IPS-20b (cell line): Measurements from ENCODE around the gene SERP2.
A peak's percentile ranks its signal among the peaks of the same experiment; 100 is the strongest.

Source experiments
- H3K27ac ChIP-seq: one replicate; pipeline ENCODE4 v1.5.1; 2013; ENCODE audit warnings: low read length
- H3K27me3 ChIP-seq: 2 replicates; pipeline ENCODE4 v1.6.1; 2013; ENCODE audit warnings: mild to moderate bottlenecking, low read length, inconsistent platforms; ENCODE audit not compliant: insufficient read depth
- H3K36me3 ChIP-seq: 2 replicates; pipeline ENCODE4 v1.6.1; 2013; ENCODE audit warnings: low read depth, mild to moderate bottlenecking, inconsistent platforms, low read length, moderate library complexity; ENCODE audit not compliant: insufficient read depth
- H3K4me1 ChIP-seq: 2 replicates; pipeline ENCODE4 v1.6.1; 2013; ENCODE audit warnings: mild to moderate bottlenecking, control low read depth, inconsistent platforms, low read length, moderate library complexity; ENCODE audit not compliant: insufficient read depth
- H3K4me3 ChIP-seq: 2 replicates; pipeline ENCODE4 v1.5.1; 2013; ENCODE audit warnings: mild to moderate bottlenecking, low read length, inconsistent platforms
- H3K9ac ChIP-seq: 2 replicates; pipeline ENCODE4 v1.6.1; 2013; ENCODE audit warnings: low read depth, mild to moderate bottlenecking, inconsistent platforms, low read length, moderate library complexity
- H3K9me3 ChIP-seq: 2 replicates; pipeline ENCODE4 v1.6.1; 2013; ENCODE audit warnings: mild to moderate bottlenecking, low read depth, low read length, inconsistent platforms; ENCODE audit not compliant: insufficient read depth

The SERP2 gene

GRCh38 chr13:44416301-44416700 is 42.7 kb downstream of the SERP2 start:
- Histone ChIP-seq H3K36me3 (no peaks in the 10 kb centered on the region), H3K4me3 (no peak overlapping the region), H3K27me3 (no peaks in the 10 kb centered on the region), H3K9me3 (no peaks in the 10 kb centered on the region), H3K9ac (no peak overlapping the region), H3K4me1 (peaks cover 22% of the 10 kb centered on the region), H3K27ac (no peak overlapping the region)

DNA sequence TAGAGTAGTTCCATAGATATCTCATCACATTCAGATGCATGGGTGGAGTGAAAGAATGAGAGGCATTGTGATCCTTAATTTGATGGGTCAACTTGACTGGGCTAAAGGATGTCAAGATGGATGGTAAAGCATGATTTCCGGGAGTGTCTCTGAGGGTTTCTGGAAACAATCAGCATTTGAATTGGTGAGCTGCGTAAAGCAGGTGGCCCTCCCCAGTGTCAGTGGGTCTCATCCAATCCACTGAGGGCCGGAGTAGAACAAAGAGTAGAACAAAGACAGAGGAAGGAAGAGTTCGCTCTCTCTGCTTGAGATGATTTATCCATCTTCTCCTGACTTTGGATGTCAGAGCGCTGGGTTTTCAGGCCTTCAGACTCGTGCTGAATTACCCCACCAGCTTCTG is 43.1 kb downstream of the SERP2 start:
- no peaks in the 10 kb centered on the region for H3K27me3 ChIP-seq
- no peaks in the 10 kb centered on the region for H3K9me3 ChIP-seq
- H3K9ac ChIP-seq: no peak overlapping the region
- H3K27ac ChIP-seq: no peak overlapping the region
- H3K4me3 ChIP-seq: no peak overlapping the region
- H3K36me3 ChIP-seq: no peaks in the 10 kb centered on the region
- H3K4me1 ChIP-seq: peaks cover 22% of the 10 kb centered on the region

DNA sequence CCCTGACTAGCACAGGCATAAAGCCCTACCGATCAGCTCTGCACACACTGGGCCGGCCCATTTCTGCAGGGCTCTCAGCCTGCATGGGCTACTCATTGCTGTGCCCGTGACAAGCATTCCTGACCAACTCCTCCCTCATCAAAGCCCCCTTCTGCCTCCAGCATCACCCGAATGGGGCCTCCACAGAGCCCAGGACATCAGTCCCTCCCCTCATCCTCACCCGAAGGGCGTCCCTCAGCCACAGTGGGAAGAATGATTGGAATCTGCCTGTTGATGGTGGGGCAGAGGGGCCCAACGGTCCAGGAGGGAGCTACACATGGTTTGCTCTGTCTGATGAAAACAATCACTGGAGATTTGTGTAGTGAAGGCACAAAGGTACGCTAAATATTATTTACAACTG is 43.8 kb downstream of the SERP2 start:
- Histone ChIP-seq H3K4me3 (no peak overlapping the region), H3K9ac (no peak overlapping the region), H3K9me3 (no peaks in the 10 kb centered on the region), H3K36me3 (no peaks in the 10 kb centered on the region), H3K4me1 (peaks cover 19% of the 10 kb centered on the region), H3K27ac (no peak overlapping the region), H3K27me3 (peaks cover 3% of the 10 kb centered on the region; the same call in 1 of the 2 replicates)

GRCh38 chr13:44417876-44418275 is 44.3 kb downstream of the SERP2 start:
- H3K27ac ChIP-seq: no peak overlapping the region
- no peaks in the 10 kb centered on the region for H3K36me3 ChIP-seq
- no peaks in the 10 kb centered on the region for H3K9me3 ChIP-seq
- no peak overlapping the region for H3K4me3 ChIP-seq
- H3K4me1 ChIP-seq: peaks cover 19% of the 10 kb centered on the region
- H3K27me3 ChIP-seq: peaks cover 5% of the 10 kb centered on the region; the same call in 1 of the 2 replicates
- no peak overlapping the region for H3K9ac ChIP-seq

GRCh38 chr13:44420376-44421220 is 47.0 kb downstream of the SERP2 start:
- Histone ChIP-seq H3K9ac (no peak overlapping the region), H3K27ac (no peak overlapping the region), H3K4me1 (peaks cover 19% of the 10 kb centered on the region), H3K36me3 (no peaks in the 10 kb centered on the region), H3K9me3 (no peaks in the 10 kb centered on the region), H3K27me3 (peaks cover 5% of the 10 kb centered on the region; the same call in 1 of the 2 replicates), H3K4me3 (peak overlapping the region; percentile 23; the same call in 1 of the 2 replicates)

DNA sequence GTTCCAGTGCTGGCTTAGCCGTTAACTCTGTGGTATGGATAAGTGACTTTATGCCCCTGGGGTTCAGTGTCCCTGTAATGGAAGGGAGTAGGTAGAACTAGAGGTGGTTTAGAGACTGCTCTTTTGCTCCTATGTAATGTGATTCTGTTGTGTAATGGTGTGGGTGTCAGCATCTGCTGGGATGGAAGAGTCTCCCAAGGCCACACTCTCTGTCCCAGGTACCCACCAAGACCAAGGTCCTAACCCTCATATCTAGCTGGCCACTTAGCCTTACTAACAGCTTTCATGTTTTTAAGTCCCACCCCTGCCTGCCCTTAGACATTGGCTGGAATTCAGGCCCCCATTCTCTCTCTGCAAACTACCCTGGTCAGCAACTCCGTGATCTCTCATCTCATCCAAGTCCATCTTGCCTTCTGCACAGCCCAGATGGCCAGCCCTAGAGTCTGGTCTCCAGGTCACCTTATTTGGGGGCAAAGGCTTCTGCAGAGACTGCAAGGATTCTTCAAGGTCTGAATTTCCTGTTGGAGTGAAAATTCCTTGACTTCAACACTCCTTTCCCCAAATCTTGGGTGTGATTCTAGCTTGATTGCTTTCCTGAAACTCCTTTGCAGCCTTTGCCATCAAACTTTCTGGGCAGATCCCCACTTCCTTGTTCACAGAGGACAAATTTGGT is 48.4 kb downstream of the SERP2 start:
- peaks cover 12% of the 10 kb centered on the region for H3K4me1 ChIP-seq
- H3K9ac ChIP-seq: no peak overlapping the region
- peaks cover 5% of the 10 kb centered on the region; the same call in 1 of the 2 replicates for H3K27me3 ChIP-seq
- H3K9me3 ChIP-seq: no peaks in the 10 kb centered on the region
- no peak overlapping the region for H3K27ac ChIP-seq
- H3K4me3 ChIP-seq: no peak overlapping the region
- no peaks in the 10 kb centered on the region for H3K36me3 ChIP-seq

DNA sequence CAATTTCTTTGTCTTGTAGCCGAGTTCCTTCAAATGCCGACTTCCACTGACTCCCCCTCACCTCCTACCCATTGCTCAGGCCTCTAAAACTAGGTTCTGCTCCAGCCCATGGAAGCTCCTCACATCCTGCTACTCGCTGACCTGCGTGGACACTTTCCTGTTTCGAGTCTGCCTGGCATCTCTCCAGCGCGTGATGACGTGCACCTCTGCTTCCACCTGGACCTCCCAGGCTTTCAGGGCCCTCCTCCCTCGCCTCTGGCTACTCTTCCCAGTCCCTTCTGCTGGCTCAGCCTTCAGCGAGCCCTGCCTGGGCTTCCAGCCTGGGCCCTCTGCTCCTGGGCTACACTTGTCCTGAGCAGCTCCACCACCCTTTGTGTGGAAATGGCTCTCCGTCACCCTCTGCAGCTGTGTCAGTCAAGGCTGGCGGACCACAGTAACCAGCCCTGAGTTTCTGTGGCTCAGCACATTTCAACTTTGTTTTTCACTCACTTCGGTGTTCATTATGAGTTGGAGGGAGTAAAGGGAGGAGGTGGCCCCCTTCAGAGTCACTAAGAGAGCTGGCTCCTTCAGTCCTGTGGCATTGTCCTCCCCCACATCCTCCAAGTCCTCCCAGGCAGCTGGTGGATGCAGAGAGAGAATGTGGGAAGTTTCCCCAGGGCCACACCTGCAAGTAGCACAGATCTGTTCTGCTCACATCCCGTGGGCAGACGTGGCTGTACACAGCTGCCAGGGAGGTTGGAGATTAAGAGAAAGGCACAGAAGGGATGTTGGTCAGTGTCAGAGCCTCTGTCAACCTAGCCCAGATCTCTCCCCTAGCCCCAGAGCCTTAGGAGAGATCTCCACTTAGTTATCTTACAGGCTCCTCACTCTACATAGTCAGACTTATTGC is 49.4 kb downstream of the SERP2 start:
- Histone ChIP-seq H3K27ac (no peak overlapping the region), H3K36me3 (no peaks in the 10 kb centered on the region), H3K9ac (no peak overlapping the region), H3K4me1 (peaks cover 8% of the 10 kb centered on the region), H3K4me3 (no peak overlapping the region), H3K27me3 (peaks cover 5% of the 10 kb centered on the region; the same call in 1 of the 2 replicates), H3K9me3 (no peaks in the 10 kb centered on the region)

DNA sequence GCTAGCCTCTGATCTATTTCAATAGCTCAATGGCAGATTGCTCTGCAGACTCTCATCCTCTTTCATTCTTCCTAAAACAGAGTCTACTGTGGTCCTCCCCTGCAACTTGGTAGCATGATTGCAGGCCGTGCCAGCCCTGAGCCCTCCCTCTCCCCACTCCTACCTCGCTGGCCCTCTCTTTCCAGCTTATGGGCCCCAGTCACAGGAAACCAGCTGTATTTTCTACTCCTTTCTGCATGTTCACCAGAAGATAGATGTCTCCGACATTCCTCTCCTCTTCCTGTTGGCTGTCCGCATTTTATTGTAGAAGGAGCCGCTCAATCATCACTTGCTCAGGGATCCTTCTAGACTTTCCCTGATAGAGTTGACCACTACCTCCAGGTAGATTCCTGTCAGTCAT is 50.2 kb downstream of the SERP2 start:
- Histone ChIP-seq H3K9me3 (no peaks in the 10 kb centered on the region), H3K4me3 (no peak overlapping the region), H3K4me1 (peaks cover 4% of the 10 kb centered on the region; the same call in 1 of the 2 replicates), H3K9ac (no peak overlapping the region), H3K36me3 (no peaks in the 10 kb centered on the region), H3K27me3 (peaks cover 5% of the 10 kb centered on the region; the same call in 1 of the 2 replicates), H3K27ac (no peak overlapping the region)

- H3K4me3 ChIP-seq: no peak overlapping the region
- H3K36me3 ChIP-seq: no peaks in the 10 kb centered on the region
- no peaks in the 10 kb centered on the region for H3K9me3 ChIP-seq
- no peak overlapping the region for H3K9ac ChIP-seq
- H3K27me3 ChIP-seq: peaks cover 5% of the 10 kb centered on the region; the same call in 1 of the 2 replicates
- H3K4me1 ChIP-seq: peaks cover 4% of the 10 kb centered on the region; the same call in 1 of the 2 replicates
- no peak overlapping the region for H3K27ac ChIP-seq
These were observed 51.6 kb downstream of the SERP2 start for GRCh38 chr13:44425041-44425814.

DNA sequence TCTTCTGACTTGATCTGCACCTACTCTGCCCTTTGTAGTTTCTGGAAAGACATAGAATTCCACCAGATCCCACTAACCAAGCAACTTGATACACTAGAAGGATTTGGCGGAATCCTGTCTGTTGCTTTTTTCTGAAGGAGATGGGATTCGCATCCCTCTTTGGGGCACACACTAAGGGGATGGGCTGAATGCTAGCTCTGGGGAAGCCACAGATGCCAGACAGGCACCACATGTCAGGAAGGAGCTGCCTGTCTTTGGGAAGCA is 52.1 kb downstream of the SERP2 start:
- H3K4me3 ChIP-seq: no peak overlapping the region
- H3K4me1 ChIP-seq: peaks cover under 1% of the 10 kb centered on the region; the same call in 1 of the 2 replicates
- no peak overlapping the region for H3K27ac ChIP-seq
- H3K27me3 ChIP-seq: peaks cover 5% of the 10 kb centered on the region; the same call in 1 of the 2 replicates
- H3K9ac ChIP-seq: no peak overlapping the region
- no peaks in the 10 kb centered on the region for H3K9me3 ChIP-seq
- H3K36me3 ChIP-seq: no peaks in the 10 kb centered on the region

DNA sequence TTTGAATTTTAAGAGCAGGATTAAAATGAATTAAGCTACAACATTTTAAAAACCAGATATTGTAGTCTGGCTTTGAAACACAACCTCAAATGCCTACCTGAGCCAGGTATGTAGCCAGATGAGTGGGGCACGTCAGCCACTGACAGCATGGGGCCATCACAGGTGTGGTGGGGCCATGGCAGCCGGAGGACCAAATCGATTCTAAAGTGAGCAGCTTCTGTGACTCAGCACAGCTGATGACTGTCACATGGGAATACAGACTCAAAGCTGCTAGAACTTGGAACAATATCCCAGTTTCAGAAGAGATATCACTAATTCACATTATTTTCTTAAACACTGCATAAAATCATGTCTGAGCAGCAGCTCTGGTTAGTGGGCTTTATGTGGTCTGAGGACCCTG is 52.8 kb downstream of the SERP2 start:
- Histone ChIP-seq H3K9me3 (no peaks in the 10 kb centered on the region), H3K27me3 (peaks cover 5% of the 10 kb centered on the region; the same call in 1 of the 2 replicates), H3K36me3 (no peaks in the 10 kb centered on the region), H3K9ac (no peak overlapping the region), H3K4me1 (no peaks in the 10 kb centered on the region), H3K4me3 (no peak overlapping the region), H3K27ac (no peak overlapping the region)
